Nucleus accumbens (tissue), 56 donors: Measurements from ENCODE around the gene CYP4F22.
"Not testable (repeated sequence)": the region's sequence is repeated elsewhere in the genome, so short reads cannot be mapped to it uniquely, and the experiment has no call there.

Experiments used
- DNase-seq, 56 donors: peaks; one replicate each; lab custom pipeline; 2025; lab: John Stamatoyannopoulos, UW

The CYP4F22 gene

DNA sequence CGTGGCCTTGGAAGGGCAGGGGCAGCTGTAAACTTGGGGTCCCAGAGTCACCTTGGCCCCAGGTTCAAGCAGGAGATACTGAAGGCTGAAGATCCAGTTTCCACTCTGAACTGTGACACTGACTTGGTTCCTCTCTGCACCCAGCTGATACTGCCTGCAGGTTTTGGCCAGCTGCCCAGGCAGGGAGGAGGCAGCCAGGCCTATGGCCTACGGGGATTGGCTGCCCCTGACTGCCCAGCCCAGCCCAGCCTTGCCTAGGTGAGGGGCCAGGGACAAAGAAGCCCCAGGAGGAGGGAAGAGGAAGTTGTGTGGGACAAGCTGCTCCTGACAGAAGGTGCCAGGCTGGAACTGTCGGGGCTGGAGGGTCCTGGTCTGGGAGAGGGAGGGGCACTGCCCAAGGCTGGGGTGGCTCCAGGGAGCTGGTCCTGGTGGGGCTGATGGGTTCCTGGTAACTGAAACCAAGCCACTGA lies 55.0 kb downstream of the CYP4F22 start:
- no peak for DNase-seq

GRCh38 chr19:15563931-15564330 lies 55.6 kb downstream of the CYP4F22 start:
- DNase-seq: no peak

- no peak for DNase-seq
These were observed 56.3 kb downstream of the CYP4F22 start for GRCh38 chr19:15564534-15565168.

DNA sequence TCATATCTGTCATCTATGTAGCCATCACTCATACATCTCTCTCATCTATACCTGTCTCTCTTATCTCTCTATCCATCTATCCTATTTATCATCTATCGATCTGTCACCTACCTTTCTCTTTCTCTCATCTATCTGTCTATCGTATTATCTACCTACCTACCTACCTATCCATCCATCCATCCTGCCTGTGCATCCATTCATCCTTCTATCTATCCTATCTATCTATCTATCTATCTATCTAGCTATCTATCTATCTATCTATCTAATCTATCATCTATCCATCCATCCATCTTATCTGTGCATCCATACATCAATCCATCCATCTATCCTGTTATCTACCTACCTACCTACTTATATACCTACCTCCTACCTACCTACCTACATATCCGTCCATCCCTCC lies 62.1 kb downstream of the CYP4F22 start:
- no peak for DNase-seq

DNA sequence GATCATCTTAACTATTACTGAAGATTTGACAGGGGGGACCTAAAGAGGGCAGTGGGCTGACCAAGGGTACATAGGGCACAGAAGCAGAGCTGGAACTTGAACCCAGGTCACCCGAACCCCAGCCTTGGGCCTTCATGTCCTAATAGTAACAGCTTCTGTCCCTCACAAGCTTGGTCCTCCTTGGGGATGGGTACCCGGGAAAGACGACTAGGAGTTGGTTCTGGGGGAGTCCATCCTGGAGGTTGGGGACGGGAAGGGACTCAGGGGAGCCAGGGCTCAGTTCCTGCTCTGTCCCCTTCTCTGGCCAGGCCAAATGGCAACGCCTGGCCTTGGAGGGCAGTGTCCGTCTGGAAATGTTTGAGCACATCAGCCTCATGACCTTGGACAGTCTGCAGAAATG lies 67.1 kb downstream of the CYP4F22 start:
- DNase-seq: no peak

DNA sequence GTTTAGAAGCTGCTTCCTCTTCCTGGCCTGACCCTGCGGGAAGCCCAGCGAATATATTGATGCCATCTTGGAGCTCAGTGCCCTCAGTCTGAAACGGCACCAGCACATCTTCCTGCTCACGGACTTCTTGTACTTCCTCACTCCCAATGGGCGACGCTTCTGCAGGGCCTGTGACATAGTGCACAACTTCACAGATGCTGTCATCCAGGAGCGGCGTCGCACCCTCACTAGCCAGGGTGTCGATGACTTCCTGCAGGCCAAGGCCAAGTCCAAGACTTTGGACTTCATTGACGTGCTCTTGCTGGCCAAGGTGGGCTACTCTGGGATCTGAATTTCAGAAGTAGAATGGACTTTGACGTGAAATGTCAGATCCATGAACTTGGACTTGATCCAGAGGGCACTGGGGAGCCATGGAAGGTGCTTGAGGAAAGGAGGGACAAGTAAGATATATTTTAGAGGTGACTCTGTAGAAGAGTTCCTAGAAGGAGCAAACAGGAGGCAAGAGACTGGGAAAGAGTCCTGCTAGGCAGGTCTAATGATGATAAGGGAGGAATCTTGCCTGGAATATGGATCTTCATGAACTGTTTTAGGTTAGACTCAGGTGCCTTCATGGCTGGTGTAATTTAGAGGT lies 68.3 kb downstream of the CYP4F22 start:
- no peak for DNase-seq

- no peak for DNase-seq
These were observed 69.0 kb downstream of the CYP4F22 start for GRCh38 chr19:15577184-15577771.

DNA sequence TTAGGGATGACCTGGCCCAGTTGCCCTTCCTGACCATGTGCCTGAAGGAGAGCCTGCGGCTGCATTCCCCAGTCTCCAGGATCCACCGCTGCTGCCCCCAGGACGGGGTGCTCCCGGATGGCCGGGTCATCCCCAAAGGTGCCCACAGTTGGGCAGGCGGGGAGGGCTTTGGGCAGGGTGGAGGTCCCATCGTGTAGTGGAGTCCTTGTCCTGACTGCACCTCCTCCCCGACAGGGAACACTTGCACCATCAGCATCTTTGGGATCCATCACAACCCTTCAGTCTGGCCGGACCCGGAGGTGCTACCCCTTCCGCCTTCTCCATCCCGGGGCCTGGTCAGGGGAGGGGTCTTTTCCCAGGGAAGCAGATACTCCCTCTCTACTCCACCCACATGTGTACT lies 75.0 kb downstream of the CYP4F22 start:
- no peak for DNase-seq

DNA sequence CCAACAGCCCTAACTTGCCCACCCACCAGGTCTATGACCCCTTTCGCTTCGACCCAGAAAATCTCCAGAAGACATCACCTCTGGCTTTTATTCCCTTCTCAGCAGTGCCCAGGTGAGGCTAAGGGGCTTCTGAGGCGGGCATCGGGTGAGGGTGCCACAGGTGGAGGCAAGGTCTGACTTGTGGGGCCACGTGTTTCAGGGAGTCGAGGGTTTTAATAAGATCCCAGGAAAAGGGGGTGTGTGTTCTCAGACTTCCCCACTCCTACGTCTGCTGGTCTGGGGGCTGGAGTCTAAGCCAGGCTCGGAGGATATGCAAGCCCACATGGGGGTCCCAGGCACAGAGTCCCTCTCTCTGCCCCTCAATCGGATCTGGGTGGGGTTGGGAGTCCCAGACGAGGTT lies 75.8 kb downstream of the CYP4F22 start:
- DNase-seq: no peak

DNA sequence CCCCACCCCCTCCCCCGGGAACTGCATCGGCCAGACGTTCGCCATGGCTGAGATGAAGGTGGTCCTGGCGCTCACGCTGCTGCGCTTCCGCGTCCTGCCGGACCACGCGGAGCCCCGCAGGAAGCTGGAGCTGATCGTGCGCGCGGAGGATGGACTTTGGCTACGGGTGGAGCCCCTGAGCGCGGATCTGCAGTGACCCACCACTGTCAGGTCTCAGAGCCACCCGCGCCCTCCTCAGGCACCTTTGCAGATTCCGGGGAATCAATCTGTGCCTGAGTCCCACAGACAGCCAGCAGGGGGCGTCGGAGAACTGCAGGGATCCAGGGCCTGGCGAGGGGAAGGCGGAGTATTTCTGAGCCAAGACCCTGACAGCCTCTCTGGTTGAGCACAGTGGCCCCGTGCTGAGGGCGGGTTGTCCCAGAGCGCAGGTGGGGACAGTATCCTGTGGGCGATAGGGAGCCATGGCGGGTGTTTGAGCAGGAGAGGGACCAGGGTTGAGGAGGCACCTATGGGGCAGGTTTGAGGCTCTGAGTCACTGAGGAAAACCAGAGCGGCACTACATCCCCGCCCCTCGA lies 76.3 kb downstream of the CYP4F22 start:
- DNase-seq: peak in 47 of 56 donors; percentile 0 to 83 (median 29)

- peak in 2 of 56 donors; percentile 4 to 10 for DNase-seq
These were observed 79.3 kb downstream of the CYP4F22 start for GRCh38 chr19:15587663-15588062.

- DNase-seq: no peak
These were observed 79.9 kb downstream of the CYP4F22 start for GRCh38 chr19:15588265-15588664.

- DNase-seq: no peak
These were observed 81.6 kb downstream of the CYP4F22 start for GRCh38 chr19:15589760-15590451.

GRCh38 chr19:15591796-15592195 lies 83.5 kb downstream of the CYP4F22 start:
- DNase-seq: no peak

DNA sequence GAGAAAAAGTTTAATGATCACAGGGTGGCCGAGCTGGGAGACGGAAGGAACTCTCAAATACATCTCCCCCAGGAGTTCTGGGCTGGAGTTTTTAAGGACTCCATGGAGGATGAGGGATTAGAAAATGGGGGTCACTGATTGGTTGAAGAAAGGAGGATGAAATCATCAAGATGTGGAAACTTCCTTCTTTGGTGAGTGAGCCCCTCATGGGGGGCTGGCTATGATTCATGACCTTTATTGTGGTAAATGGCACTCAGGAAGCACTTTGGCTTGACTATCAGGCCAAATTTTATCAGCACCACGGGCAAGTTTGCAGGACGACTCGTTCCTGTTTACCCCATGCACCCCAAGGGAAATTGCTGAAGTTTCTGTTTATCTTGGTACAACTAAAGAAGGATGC lies 84.2 kb downstream of the CYP4F22 start:
- not testable (repeated sequence) for DNase-seq

GRCh38 chr19:15593766-15594165 lies 85.4 kb downstream of the CYP4F22 start:
- DNase-seq: not testable (repeated sequence)

DNA sequence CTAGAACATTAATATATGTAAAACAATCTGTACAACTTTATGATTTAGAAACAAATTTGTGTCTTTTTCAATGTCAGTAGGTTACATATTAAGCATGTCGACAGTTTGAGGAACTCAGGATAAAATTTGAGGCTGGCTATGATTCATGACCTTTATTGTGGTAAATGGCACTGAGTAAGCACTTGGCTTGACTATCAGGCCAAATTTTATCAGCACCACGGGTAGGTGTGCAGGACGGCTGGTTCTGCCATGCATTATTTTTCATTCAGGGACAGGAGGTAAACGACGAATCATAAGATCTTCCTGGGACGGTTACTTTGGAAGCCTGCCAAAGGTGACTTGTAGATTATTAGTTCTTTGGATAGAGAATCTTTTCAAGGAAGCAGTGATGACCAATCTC lies 86.7 kb downstream of the CYP4F22 start:
- no peak for DNase-seq
